NCI-H1930 (cell line): ENCODE data around the gene MTA3.
"Not testable (repeated sequence)": the region's sequence is repeated elsewhere in the genome, so short reads cannot be mapped to it uniquely, and the experiment has no call there.

Source experiments
- DNase-seq, 2 experiments: peaks; one replicate each; lab custom pipeline; 2025; lab: John Stamatoyannopoulos, UW

Gene MTA3

DNA sequence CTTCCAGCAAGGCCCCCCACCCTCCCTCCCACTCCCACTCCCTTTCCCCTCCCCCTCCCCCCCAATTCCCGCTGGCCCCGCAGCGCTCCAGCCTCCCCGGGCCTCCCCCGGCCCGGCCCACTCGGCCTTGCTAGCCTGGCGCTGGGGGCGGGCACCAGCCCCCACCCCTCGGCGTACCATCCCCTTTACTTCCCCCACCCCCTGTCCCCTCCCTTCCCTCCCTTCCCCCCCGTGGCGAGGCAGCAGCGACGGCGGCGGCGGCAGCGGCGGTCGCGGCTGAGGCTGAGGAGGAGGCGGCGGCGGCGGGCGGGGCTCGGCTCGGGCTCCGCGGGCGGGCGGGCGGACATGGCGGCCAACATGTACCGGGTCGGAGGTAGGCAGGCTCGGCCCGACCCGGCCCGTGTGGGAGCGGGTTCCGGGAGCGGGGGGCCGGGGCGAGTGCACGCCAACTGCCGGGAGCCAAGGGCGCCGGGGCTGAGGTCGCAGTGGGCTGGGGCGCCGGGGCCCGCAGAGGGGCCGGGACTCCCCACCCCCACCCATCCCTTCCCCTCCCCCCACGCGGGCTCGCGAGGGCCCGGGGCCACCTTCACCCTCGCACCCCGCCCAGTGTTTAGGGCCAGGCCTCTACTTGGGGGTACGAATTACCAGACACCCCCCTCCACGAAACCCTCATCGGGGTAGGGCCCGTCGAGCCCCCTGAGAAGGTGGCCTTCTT is at the start of gene MTA3:
TSS of gene MTA3 (plus strand) at position 232 of the 715 bp plus-strand sequence. CDS start at position 346, 114 bp downstream.
- DNase-seq = peak; percentile 44 to 46

DNA sequence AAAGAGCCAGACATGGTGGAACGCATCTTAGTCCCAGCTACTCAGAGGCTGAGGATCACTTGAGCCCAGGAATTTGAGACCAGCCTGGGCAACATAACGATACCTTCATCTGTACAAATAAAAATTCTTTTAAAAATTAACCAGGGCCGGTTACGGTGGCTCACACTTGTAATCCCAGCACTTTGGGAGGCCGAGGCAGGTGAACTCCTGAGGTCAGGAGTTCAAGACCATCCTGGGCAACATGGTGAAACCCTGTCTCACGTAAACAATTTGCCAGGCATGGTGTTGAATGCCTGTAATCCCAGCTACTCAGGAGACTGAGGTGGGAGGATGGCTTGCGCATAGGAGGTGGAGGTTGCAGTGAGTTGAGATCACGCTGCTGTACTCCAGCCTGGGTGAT is 48.8 kb upstream of the MTA3 start:
- DNase-seq = no peak

DNA sequence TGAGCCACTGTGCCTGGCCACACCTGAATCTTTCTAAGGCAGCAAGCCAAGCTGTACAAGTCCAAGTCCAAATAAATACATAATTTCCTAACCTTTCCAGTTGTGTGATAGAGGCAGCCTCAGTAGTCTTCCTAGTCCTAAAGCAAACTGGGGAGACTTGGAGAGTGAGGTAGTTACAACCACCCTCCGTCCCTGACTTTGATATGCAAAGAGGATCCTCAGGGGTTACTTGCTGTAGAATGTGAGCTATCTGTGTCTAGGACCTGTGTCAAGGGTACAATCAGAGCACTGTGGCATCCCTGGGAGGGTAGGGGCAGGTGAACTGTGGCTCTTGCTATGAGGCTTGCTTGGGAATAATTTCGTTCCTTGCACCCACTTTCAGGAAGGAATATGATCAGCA is 46.4 kb upstream of the MTA3 start:
- DNase-seq = no peak

DNA sequence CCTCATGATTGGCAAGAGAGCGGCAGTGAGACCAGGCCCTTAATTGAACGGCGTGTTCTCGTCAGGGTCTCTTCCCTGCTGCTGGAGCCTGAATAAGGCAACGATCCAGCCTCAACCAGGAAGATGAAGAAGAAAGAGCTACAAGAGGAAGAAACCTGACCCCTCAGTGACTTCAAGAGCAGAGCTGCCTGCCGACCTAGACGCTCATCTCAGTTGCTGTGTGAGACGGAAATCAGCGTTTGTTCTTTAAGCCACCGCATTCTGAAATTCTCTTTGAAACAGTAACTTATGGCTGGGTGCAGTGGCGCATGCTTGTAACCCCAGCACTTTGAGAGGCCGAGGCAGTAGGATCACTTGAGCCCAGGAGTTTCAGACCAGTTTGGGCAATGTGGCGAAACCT is 45.1 kb upstream of the MTA3 start:
- no peak for DNase-seq

DNA sequence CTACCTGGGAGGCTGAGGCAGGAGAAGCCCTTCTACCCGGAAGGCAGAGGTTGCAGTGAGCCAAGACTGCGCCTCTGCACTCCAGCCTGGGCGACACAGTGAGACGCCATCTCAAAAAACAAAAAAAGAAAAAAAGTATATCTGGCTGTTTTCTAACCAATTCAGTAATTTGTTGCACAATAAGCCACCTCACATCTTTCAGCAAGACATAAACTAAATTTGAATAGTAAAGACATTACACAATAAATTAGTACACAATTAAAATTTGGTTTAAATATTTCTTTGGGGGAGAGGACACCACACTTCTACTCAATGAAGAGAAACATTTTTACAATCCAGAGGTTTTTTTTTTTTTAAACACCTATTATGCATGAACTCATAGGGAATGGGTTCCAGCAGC is 36.0 kb upstream of the MTA3 start:
- no peak for DNase-seq

DNA sequence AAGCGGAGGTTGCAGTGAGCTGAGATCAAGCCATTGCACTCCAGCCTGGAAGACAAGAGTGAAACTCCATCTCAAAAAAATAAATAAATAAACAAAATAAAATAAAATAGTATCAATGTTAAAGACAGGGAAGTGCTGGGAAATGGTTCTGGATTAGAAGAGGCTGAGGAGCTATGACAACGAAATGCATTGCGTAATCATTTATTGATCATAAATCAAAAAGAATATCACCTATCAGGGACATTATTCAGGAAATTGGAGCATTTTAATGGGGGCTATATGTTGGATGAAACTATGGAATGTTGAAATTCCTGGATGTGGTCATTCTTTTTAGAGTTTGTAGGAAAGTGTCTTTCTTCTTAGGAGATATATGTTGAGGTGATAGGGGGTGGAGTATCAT is 30.9 kb upstream of the MTA3 start:
- no peak for DNase-seq

DNA sequence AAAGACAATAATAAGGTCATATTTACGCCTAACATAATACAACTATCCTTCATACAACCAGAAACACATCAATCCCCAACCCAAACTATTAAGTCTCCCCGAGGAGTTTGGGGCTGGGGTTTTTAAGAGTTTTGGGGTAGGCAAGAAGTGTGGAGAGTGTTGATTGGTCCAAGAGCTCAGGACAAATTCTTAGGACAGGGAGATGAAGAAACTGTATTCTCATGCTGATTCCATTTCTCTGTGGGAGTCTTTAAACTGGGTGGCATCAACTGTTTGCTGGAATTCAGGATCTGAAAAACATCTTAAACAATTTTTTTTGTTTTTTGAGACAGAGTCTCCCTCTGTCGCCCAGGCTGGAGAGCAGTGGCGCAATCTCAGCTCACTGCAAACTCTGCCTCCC is 25.6 kb upstream of the MTA3 start:
- no peak for DNase-seq

DNA sequence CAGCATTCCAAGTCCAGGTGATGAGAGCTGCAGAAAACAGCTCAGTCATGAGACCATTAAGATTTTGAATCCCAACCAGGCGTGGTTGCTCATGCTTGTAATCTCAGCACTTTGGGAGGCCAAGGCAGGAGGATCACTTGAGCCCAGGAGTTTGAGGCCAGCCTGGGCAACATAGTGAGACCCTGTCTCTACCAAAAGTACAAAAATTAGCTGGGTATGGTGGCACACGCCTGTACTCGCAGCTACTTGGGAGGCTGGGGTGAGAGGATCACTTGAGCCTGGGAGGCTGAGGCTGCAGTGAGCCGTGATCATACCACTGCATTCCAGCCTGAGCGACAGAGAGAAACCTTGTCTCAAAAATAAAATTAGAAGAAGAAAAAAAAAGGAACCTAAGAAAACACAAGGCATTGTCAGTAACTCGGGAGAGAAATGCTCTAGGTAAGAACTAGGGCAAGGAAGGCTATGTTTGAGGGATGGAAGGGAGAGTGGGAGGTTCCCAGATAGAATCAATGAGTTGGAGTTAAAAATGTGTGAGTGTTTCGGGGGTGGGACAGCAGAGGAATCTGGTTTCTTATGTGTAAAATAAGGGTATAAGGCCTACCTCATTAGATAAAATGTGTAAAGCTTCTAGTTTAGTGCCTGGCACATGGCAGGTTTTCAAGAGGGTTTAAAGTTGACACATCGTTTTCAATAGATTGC is 23.3 kb upstream of the MTA3 start:
- no peak for DNase-seq

DNA sequence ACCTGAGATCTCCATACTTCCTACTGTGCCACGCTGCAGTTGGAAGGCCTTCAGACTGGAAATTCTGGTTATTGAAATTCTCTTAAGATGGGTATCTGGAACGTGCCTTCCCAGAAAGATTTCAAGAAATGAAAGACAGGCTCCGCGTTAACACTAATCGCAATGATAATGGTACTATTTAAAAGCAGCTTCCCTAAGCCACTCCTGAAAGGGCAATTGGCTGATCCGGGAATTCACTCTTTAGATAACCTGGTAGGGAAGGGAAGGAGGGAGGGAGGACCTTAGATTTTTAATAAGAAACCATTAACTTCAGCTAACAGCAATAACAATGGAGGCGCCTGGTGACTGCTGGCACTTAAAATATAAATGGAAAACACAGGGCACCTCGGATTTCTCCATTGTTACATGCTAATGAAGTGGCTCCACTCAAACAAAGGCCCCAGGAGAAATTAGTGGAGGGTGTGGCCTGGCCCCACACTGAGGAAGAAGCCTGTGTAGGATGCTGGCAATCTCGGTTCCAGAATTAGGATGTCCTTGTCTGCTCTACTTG is 22.5 kb upstream of the MTA3 start:
- no peak for DNase-seq

DNA sequence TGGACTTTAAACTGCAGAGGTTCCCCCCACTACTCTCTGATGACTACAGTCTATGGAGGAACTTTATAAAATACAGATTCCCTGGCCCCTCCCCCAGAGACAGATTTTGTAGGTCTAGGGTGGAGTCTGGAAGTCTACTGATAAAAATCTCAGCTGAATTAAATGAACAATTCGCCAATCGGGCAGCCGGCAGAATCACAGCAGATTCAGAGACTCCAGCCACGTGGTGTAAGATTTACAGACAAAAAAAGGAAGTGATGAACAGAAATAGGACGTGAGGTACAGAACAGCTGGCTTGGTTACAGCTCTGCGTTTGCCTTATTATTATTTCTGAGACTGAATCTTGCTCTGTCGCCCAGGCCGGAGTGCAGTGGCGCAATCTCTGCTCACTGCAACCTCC is 21.4 kb upstream of the MTA3 start:
- DNase-seq = no peak

DNA sequence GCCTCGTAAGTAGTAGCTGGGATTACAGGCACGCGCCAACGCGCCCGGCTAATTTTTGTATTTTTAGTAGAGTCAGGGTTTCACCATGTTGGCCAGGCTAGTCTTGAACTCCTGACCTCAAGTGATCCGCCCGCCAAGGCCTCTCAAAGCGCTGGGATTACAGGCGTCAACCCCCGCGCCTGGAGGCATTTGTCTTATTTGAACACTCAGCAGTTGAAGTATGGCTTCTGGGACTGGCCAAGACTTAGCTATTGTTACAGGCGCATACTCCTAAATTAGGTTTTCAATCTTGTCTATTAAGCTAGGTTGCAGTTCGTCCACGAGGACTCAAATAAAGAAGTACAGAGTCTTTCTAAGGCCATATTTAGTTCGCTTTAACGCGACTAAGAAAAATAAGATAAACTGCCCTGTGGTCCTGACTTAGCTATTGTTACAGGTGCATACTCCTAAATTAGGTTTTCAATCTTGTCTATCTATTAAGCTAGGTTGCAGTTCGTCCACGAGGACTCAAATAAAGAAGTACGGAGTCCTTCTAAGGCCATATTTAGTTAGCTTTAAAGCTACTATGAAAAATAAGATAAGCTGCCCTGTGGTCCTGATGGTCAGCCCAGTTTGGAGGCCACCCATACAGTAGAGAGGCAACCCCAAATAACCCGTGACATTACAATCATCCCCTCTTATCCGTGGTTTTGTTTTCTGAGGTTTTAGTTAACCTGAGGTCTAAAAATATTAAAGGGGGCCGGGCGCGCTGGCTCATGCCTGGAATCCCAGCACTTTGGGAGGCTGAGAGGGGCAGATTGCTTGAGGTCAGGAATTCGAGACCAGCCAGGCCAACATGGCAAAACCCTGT is 20.8 kb upstream of the MTA3 start:
- no peak for DNase-seq

DNA sequence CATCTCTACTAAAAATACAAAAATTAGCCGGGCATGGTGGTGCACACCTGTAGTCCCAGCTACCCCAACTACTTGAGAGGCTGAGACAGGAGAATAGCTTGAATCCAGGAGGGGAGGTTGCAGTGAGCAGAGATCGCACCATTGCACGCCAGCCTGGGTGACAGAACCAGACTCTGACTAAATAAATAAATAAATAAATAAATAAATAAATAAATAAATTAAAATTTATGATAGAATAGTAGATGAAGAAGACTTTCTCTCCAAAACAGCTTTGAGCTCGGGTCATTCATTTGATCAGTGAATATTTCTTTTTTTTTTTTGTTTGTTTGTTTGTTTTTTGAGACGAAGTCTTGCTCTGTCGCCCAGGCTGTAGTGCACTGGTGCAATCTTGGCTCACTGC is 17.6 kb upstream of the MTA3 start:
- DNase-seq = no peak

DNA sequence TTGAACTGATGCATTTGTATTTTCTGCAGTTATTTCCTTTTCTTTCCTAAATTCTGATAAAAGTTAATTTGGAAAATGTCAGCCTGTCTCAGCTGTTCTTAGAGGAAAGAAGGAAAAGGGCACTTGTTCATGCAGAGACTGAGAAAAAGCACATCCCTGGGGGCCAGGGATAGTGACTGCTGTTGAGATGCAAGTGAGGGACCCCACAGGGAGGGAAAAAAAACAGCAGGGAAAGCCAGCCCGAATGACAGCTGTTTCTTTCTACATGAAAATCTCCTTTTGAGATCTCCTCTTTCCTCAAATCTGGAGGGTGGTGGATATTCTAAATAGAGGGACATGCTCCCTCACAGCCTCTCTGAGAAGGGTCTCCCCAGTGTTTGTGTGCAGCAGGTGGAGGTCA is 14.0 kb upstream of the MTA3 start:
- DNase-seq = no peak

DNA sequence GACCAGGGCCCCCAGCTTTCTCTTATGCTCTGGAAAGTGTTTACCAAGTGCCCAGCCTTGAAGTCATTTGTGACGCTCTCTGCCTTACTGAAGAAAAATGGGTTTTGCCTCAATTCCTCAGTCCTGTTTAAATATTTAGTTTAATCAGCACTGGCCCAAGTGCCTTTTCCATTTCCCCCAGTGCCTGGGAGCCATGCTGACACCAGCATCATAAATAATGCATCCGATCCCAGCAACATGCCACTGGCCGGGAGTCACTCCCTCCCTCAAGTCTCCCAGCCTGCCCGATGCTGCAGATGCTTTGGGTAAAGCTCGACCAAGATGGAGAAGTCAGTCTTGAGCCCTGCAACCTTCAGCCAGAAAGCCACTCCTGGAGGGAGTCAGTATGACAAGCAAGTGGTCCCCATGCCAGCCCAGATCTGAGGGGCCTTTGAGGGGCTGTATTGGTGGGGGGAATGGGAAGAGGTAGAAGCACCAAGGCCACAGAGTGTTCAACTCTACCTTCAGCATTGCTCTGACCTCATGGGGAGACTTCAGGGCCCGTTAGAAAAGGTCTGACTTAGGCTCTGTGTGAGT is 12.0 kb upstream of the MTA3 start:
- no peak for DNase-seq

DNA sequence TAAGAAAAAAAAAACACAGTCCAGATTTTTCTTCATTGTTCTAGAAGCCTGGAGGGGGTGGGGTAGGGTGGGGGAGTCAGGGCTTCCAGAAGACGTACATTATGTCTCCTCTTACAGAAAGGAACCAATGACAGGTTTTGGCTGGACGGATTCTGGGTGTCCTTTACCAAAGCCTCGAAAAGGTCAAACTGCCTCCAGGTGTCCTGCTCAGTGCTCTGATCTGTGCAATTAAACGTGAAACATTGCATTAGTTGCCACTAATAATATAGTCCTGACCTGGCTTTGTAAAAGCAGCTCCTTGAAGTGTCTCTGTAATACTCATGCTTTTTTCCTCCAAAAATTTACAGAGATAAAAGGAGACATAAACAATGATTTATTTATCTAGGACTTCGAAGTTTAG is 11.1 kb upstream of the MTA3 start:
- no peak for DNase-seq

DNA sequence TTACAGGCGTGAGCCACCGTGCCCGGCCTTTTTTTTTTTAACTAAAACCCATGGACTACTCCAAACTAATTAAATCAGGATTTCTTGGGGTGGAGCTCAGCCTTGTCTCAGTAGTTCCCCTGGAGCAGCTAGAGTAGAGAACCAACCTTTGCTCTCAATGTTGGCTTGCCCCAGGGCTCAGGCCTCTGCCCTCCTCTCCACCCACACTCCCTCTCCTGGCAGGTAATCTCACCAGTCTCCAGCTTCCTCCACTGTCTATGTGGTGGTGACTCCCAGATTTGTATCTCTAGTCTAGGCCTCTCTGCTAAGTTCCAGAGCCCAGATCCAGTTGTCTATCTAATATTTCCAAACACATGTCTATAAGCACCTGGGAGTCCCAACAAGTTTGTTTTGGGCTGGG is 9.6 kb upstream of the MTA3 start:
- no peak for DNase-seq

DNA sequence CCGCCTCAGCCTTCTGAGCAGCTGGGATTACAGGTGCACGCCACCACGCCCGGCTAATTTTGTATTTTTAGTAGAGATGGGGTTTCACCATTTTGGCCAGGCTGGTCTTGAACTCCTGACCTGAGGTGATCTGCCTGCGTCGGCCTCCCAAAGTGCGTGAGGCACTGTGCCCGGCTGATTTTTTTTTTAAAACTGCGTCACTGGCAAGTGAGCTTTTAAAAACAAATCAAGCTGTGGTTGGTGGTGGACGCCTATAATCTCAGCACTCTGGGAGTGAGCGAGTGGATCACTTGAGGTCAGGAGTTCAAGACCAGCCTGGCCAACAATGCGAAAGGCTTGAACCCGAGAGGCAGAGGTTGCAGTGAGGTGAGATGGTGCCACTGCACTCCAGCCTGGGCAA is 8.3 kb upstream of the MTA3 start:
- DNase-seq = not testable (repeated sequence)

DNA sequence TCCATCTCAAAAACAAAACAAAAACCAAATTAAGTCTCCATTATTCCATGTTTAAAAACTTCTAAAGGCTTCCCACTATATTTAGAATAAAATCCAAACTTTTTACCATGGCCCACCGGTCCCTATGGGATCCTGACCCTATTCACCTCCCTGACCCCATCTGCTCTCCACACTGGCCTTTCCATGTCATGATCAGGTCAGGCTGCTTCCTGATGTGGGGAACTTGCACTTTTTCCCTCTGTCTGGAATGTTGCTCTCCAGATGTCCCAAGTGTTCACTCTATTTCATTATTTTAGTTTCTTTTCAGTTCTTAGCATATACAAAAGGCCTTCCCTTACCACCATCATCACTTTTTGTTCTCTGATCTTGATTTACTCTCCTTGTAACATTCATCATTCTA is 7.5 kb upstream of the MTA3 start:
- DNase-seq = no peak

DNA sequence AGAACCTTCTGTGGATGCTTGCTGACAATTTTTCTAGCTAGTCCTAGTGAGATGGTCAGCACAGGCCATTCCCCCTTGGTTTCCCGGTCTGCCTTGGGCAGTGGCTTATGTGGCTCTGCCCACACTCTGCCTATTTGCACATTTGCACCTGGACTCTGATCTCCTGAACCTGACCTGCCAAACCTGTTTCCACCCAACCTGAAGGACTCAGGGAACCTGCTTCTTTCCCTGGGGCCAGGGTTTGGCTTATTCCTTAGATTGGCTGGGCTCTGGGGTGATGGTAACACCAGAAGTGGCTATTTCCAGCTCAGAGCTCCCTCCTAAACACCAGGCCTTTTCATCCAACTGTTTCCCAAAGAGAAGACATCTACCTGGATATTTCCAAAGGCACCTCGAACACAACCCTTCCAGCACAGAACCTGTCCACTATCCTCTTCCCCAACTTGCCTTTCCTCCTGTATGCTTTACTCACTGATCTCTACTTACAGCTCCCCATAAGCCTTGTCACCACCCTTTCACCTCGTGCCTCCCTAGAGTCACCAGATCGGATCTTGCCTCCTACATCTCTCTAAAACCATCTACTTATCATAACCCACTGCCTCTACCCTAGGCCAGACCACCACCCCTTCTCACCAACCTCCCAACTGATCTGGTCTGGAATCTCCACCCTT is 5.8 kb upstream of the MTA3 start:
- no peak for DNase-seq

DNA sequence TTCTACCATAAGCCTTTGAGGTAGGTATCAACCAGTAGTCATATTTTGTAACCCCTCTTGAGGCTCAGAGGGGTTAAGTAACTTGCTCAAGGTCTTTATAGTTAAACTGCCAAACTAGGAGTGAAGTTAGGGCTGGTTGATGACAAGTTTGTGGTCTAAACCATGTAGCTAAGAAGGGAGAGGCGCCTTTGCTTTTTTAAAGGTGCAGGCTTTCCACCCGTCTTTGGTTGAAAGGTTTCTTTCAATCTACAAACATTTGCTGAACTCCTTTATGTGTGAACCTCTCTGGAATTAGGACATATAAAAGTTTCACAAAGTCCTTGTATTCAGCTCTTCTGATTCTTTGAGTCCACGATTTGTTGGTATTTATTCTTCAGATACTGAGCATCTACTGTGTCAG is 2.4 kb upstream of the MTA3 start:
- no peak for DNase-seq

DNA sequence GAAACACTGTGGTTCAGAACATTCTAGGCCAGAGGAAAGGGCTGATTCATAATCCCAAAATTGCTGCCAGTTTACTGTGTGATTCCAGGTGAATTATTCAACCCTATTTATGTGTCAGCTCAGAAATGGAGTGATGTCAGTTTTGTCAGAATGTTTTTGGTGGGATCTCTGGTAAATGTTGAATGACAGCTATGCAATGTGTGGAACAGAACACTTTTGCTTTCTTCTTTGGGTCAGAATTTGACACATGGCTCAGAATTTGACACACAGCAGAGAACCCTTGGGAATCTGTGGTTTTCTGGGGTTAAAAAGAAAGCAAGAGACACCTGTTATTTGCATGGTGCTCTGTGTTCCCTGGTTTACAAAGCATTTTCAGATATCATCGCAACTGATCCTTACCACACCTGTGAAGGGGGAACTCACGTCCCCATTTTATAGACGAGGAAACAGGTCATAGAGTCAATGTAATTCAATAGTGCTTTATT is 1.6 kb upstream of the MTA3 start:
- no peak for DNase-seq

DNA sequence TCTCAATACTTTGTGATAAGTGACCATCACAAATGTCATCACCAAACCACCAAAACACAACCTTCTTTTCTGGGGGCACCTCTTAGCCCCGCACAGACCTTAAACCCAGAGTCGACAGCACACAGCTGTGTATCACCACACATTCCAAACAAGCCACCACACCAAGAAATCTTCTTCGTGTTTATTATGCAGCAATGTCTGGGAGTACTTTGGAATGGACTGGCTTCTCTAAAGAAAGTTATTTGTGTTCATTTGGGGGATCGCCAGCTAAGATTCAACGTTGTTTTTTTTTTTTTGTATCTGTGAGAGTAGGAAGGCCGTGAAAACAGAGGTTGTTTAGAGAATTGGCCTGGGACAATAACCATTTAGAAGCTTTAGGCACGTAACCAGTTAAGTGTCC is 1.1 kb upstream of the MTA3 start:
- no peak for DNase-seq
